Hematopoietic multipotent progenitor cell treated with erythropoietin and hydrocortisone succinate and interleukin-3 and kit ligand, for 4 days (in vitro differentiated cells): ENCODE results near the gene PPM1F.

Source experiments
- DNase-seq: peaks from one replicate; pipeline ENCODE4 v3.0.0-alpha.2; 2015

Gene PPM1F

DNA sequence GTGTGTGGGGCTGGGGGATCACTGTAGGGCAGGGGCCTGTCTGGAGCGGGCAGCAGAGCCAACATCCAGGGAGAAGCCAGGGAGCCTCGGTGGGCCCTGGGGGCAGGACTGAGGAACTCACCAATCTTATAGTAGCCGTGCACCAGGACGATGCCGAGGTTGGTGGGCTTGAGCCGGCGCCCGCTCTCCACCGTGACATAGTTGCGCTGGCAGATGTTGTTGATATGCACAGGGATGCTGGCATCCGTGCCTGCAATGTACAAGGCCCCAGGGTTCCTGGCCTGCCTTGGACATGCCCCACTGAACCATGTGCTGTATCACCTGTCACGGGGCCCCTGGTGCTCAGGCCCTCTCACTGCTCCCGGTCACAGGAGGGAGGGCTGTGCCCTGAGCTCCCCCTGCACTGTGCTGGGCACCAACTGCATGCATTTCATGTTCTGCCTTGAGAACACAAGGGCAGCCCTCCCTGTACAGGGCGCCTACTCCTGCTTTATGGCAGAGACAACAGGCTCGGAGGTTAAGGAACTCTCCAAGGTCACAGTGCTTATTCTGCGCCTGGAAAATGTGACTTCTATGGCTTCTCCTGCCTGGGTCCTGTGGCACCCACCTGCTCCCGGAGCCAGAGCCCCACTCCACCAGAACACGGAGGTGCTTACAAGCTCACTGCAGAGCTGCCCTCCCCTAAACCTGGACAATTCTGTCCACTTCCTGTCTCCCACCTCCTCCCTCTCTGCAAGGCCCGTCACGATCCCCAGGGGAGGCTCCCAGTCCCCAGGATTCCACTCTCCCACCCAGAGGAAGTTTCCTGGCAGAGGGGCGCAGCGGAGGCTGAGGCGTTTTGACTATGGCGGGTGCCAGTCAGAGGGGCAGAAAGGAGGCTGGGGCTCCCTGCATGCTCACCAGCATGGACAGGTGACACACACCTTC, 7.8 kb upstream of the PPM1F start:
- DNase-seq: no peak

DNA sequence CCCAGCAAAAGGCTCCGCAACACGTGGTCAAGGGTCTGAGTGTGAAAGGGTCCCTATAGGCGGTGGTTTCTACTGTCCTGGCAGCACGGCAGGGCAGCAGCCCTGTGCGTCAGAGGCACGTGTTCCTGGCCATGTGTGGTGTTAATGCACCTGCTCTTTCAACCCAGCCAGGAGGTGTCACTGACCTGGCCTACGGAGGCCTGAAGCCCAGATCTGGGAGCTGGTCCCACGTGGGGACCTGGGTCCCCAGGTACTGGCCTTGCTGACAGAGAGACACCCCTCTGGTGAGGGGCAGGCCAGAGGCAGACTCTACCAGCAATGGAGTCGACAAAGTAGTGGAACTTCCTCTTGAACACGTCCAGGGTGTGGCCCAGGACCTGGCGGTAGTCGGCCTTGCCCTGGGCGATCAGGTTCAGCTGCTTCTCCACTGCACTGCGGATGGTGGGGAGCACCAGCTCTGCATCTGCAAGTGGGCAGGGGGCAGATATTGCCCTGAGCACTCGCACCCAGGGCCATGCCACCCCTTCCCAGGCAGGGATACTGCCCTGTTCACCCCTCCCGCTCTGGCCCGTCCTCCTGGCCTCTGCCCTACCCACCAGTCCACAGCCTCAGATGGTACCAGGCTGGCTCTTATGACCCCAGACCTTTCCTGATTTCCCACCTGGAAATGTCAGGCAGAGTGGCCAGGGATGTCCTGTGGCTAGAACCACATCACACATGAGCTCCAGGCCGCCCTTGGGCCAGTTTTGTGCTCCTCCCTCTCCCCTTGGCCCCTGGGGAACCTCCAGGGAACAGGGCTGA, 6.8 kb upstream of the PPM1F start:
- no peak for DNase-seq

- no peak for DNase-seq
These were observed 6.0 kb upstream of the PPM1F start for GRCh38 chr22:21958360-21959273.

DNA sequence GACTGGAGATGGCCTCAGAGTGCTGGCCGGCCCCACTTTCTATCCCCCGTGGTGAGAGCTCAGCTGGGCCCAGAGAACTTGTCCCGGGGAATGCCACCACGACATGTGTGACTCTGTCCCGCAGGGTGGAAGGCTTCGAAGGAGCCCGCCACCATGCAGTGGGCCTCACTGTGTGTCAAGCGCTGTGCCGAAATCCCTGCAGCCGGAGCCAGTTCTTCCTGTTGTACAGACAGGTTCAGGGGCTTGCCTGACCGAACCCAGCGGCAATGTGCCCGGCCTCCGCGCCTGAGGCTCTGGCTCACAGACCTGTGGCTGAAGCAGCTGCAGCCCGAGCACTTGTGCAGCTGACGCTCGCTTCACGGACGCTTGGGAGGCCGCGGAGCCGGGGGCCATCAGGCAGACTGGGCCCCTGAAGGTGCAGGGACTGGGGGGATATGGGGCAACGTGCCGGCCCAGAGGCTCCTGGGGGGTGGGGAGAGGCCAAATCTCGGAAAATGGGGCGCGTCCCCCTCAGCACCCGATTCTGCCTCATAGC, 650 bp downstream of the PPM1F start:
- peak; percentile 63 for DNase-seq

DNA sequence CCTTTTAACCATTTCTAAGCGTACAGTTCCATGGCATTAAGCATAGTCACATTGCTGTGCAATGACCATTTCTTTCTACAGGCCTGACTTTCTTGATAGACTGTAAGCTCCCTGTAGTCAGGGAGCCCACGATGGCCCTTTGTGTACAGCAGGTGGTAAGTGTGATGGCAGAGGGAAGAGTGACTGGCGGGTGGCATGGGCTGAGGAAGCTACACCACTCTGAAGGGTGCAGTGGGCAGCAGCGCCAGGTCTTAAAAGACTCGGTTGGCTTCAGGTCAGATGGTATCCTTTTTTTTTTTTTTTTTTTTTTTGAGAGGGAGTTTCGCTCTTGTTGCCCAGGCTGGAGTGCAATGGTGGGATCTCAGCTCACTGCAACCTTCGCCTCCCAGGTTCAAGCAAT, 1.6 kb downstream of the PPM1F start:
- DNase-seq: peak; percentile 13

- DNase-seq: no peak
These were observed 2.7 kb downstream of the PPM1F start for GRCh38 chr22:21949948-21950347.

GRCh38 chr22:21949569-21949918, 3.1 kb downstream of the PPM1F start:
- DNase-seq: no peak

DNA sequence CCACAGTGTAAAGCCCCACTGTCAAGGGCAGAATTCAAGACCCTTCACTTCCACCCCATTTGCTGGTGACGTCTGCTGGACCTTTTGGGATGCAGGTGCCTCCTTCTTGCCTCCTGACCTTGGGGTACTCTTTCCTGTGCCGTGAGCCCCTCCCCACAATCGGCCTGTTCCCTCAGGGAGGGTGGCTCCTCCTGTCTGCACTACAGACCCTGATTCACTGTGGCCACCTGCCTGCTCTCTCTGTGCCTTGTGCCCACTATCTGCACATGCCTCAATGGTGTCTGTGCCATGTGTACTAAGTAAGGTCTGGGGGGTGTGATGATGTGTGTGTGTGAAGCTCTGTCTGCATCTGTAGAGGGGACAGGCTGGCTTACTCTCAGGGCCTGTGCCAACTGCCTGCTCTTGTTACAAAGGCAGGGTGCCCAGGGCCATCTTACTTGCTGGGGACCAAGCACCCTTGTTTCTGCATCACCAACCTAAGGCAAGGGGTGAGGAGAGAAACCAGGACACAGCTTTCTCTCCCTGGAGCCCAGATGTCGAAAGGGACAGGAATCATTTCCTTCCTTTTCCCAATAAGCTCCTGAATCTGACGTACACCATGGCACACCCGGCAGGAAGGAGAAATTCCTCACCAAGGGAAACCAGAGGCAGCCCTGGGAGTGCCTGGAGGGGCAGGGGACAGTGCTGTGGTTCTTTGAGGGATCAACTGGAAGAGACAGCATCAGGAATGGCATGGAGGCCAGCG, 3.7 kb downstream of the PPM1F start:
- DNase-seq: peak; percentile 37

DNA sequence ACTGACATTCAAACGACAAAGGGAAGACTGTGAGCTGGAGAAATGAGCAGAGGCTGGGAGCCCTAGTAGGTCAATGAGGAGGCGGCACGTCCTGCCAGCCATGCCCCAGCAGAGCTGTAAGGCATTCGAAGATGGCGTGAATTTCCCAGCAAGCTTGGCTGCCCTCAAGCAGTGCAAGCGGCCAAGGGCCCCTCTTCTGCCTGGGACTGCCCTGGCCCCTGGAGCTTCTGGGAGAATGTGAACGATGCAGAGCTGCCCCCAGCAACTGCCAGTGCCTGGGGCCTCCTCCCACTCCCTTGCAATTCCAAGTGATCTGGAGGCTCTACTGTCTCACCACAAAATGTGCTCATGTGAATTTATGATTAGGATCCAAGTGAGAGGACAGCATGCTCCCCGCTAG, 4.3 kb downstream of the PPM1F start:
- DNase-seq: peak; percentile 37

- DNase-seq: peak; percentile 90
These were observed 5.3 kb downstream of the PPM1F start for GRCh38 chr22:21947040-21948014.

DNA sequence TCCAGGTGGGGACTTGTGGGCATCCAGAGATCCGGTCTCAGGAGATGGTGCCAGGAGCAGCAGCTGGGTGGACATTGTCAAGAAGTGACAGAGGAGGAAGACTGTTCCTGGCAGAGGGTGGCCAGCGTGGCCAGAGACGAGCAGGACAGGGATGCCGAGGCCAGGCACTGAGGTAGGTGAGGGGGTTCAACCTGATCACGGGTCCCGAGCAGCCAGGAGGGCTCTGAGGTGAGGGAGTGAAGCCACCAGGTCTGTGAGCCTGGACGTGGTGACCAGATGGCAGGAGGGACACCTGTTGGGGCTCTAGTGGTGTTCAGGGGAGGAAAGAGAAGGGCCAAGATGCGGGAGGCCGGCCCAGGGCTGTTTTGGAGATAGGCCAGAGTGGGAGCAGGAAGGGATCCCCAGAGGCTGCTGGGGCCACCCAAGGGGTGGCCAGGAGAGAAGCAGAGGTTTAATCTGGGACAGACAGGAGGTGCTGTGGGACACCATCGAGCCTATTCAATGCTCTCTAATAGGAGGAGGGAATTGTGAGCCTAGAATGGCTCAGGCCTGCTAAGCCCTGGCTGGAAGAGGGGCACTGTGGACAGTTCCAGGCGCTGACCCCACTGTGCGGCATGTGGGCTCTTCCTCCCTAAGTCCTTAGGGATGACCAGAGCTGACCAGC, 6.3 kb downstream of the PPM1F start:
- no peak for DNase-seq

GRCh38 chr22:21945453-21946261, 7.0 kb downstream of the PPM1F start:
- no peak for DNase-seq

DNA sequence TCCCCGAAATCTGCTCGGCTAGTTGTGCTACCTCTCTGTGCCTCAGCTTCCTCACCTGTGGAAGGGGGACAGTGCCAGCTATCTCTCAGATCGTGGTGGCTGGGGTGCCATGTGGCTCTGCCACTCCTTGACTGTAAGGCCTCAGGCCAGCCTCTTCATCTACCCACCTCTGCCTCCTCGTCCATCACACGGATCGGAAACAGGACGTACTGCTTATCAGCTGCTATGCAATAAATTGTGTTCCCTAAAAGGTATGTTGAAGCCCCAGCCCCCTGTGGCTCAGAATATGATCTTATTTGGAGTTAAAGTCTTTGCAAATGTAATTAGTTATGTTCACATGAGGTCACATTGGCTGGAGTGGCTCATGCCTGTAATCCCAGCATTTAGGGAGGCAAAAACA, 7.8 kb downstream of the PPM1F start:
- DNase-seq: peak; percentile 17

DNA sequence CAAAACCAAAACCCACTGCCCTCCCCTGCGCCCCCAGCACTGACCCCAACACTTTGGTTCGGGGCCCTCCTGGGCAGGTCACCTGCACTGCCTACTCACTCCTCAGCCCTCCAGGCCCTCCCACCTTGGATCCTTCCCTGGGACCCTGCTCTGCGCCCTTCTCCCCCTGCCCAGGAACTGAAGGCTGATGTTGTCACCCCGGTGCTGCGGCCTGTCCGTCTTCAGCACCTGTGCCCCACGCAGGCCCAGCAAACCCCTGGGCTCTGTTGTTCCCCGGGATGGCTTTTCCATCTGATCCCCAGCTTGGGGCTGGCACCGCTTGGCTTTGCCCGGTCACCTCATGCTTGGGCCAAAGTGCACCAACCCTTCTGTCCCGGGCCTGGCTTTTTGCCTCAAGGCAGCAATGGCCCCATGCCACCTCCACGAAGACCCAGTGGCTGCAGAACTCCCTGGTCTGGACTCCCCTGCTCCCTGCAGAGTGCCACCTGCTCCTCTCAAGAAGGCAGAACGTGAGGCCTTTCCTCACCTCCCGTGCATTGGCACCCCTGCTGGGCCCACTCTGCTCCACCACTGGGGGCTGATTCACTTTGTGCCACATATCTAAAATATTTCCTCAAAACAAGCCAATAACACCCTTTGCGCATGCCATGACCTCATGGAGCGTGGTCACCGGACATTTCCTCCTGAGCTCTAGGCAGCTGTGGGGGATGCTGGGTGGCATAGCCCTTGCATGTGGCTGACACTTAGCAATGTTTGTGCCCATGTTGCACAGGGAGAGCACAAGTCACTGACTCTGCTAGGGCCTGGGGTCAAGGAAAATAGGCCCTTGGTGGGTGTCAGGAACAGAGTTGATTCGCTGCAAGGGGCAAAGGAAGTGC, 8.8 kb downstream of the PPM1F start:
- DNase-seq: peak; percentile 27

GRCh38 chr22:21942407-21943343, 10.0 kb downstream of the PPM1F start:
- DNase-seq: peak; percentile 74

DNA sequence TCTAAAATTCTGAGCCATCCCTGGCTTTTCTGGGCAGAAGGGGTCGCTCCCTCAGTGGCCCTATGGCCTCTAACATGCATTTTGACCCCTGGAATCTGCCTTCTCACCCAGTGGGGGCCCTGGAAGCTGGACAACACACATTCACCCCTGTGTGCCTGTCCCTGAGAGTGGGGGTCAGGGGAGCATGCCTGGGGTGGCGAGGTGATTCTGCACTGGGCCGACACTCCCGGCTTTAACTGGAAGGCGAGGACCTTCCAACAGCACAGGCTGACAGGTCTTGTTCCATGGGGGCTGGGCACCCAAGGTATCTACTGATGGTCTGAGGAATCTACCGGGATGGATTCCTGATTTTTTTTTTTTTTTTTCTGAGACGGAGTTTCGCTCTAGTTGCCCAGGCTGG, 10.7 kb downstream of the PPM1F start:
- DNase-seq: no peak

DNA sequence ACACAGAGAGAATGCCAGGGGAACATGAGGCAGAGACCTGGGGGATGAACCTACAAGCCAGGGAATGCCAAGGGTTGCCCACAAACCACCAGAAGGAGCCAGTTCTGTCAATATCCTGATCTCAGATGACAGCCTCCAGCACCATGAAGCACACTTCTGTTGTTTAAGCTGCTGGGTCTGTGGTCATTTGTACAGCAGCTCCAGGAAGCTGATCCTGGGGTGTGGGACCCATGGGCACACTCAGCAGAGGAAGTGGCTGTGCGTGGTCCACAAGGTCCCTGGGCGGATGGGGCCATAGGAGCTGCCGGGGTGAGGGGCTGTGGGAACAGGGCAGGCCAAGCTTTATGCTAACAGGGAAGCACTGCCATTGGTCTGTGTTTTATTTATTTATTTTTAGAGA, 12.1 kb downstream of the PPM1F start:
- DNase-seq: peak; percentile 66
